ENCODE results near the gene ELL.

GRCh38 chr19:18439910-18440237, 82.0 kb downstream of the ELL start:
- TF ChIP-seq, protein P1, sequence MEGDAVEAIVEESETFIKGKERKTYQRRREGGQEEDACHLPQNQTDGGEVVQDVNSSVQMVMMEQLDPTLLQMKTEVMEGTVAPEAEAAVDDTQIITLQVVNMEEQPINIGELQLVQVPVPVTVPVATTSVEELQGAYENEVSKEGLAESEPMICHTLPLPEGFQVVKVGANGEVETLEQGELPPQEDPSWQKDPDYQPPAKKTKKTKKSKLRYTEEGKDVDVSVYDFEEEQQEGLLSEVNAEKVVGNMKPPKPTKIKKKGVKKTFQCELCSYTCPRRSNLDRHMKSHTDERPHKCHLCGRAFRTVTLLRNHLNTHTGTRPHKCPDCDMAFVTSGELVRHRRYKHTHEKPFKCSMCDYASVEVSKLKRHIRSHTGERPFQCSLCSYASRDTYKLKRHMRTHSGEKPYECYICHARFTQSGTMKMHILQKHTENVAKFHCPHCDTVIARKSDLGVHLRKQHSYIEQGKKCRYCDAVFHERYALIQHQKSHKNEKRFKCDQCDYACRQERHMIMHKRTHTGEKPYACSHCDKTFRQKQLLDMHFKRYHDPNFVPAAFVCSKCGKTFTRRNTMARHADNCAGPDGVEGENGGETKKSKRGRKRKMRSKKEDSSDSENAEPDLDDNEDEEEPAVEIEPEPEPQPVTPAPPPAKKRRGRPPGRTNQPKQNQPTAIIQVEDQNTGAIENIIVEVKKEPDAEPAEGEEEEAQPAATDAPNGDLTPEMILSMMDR (IDR thresholded peaks at IDR 0.05 in 4 of 5, conservative IDR thresholded peaks at IDR 0.05 in 1 of 5), result no peak
- no peak for TF ChIP-seq POLR2A (IDR thresholded peaks at IDR 0.05)
